Lung (tissue), 12 donors: ENCODE results near the gene MCM5. TPM values are rescaled to one million over a fixed set of nuclear protein-coding genes. Genes with fewer than 3 reads are reported as not detected.
"Not testable (repeated sequence)": the region's sequence is repeated elsewhere in the genome, so short reads cannot be mapped to it uniquely, and the experiment has no call there.

Experiments used
- ATAC-seq: fragments of 200-7000 bp; cut with Tn5 transposase; one replicate; pipeline ENCODE4 v1.9.1; 2020; ENCODE audit warnings: moderate number of reproducible peaks; ENCODE audit not compliant: insufficient read depth, low FRiP score
- DNase-seq, 3 donors: peaks; one replicate each; pipeline ENCODE4 v3.0.0-alpha.2; 2013 to 2017
- H3K27ac ChIP-seq, 2 donors: one replicate each; pipeline ENCODE4 v1.5.1; 2013; ENCODE audit warnings: mild to moderate bottlenecking in 2 of 2, moderate library complexity in 2 of 2, control low read depth in 1 of 2, inconsistent platforms in 1 of 2, low read depth in 1 of 2, low read length in 1 of 2
- H3K27me3 ChIP-seq, 3 donors: one replicate each; pipeline ENCODE4 v1.5.1; 2013; ENCODE audit warnings: low read length in 2 of 3; ENCODE audit not compliant: control insufficient read depth in 3 of 3, insufficient read depth in 3 of 3
- H3K36me3 ChIP-seq, 4 donors: one replicate each; pipeline ENCODE4 v1.5.1; 2013; ENCODE audit warnings: low read length in 4 of 4, mild to moderate bottlenecking in 1 of 4, moderate library complexity in 1 of 4; ENCODE audit not compliant: control insufficient read depth in 4 of 4, insufficient read depth in 4 of 4
- H3K4me1 ChIP-seq, 5 donors: one replicate each; pipeline ENCODE4 v1.5.1; 2013; ENCODE audit warnings: low read length in 5 of 5, mild to moderate bottlenecking in 2 of 5, moderate library complexity in 1 of 5; ENCODE audit not compliant: control insufficient read depth in 5 of 5, insufficient read depth in 5 of 5
- H3K4me3 ChIP-seq: one replicate; pipeline ENCODE4 v1.5.1; 2013; ENCODE audit warnings: mild to moderate bottlenecking, control low read depth, moderate library complexity
- H3K9ac ChIP-seq, 2 donors: one replicate each; pipeline ENCODE4 v1.5.1; 2013; ENCODE audit warnings: low read length in 2 of 2, control low read depth in 1 of 2; ENCODE audit not compliant: insufficient read depth in 1 of 2
- H3K9me3 ChIP-seq, 4 donors: one replicate each; pipeline ENCODE4 v1.5.1; 2013; ENCODE audit warnings: low read length in 3 of 4, mild to moderate bottlenecking in 1 of 4, moderate library complexity in 1 of 4; ENCODE audit not compliant: control insufficient read depth in 4 of 4, insufficient read depth in 3 of 4
- WGBS, 2 donors: extraction: QIAGEN DNeasy Blood & Tissue Kit; methylation state at CpG; one replicate each; pipeline ENCODE4 v1.1.7; 2013; 5-methylcytosine and 5-hydroxymethylcytosine counted together
- polyA plus RNA-seq, 2 donors: library from polyadenylated mRNA; stranded (reverse); fragments of 200-250 nt; gene quantifications; one replicate each; pipeline ENCODE4 v1.2.1, GENCODE V29; 2013
- total RNA-seq, 2 donors: library from RNA; depleted of rRNA in 1 of 2; stranded (reverse); fragments of >200 nt in 1 of 2; gene quantifications; one replicate each; pipeline ENCODE4 v1.2.1, GENCODE V29; 2014 to 2021
- TF ChIP-seq, protein P1 (sequence below): IDR thresholded peaks from 2 replicates; pipeline ENCODE4 v1.5.1; 2012; ENCODE audit warnings: mild to moderate bottlenecking; ENCODE audit errors: control extremely low read depth, extremely low read depth
- donor health status: control.
- donor health status: control.
- donor health status: Bipolar disorder and iron deficiency.
- donor health status: healthy.
- donor health status: DM: yes; HTN: yes; CAD: no.

The MCM5 gene
- total and polyA plus RNA-seq, 4 donors = 17.6 to 43.1 (median 25.9) TPM

DNA sequence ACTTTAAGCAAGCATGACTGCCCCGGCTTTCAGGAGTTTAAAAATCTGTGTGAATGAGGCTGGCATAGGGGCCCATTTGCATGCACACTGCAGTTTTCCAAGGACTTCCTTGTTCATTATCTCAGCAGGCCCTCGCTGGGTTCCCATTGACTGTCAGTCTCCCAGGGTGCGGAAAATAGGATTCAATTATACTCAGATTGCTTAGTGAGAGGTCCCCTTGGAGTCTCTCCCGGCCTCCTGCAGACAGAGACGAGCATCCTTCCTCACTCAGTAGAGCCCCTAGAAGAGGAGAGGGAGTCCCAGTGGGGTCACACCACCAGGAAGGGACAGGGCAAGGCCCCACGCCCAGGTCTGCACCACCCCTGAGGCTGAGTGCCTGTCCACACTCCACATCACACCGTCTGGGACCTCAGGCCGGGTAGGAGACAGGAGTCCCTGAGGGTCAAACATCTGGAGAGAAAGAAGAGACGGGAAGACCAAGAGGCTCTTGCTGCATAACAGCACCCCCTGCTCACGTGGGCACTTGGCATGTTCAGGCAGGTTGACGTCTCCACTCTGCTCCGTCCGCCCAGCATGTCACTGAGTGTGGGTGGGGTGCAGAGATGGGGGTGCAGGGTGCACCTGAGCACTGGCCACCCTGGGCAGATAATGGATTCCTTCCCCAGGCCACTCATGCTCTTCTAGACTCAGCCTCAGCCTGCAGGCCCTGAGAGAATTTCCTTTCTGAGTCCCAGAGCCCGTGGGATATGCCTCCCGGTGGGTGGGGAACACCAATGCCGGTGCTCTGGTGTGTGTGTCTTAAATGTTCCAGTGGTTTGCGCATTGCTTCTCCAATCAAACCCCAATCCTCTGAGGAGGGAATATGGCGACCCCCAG lies 58.8 kb downstream of the MCM5 start:
- ATAC-seq (no peak), DNase-seq (no peak)
- H3K9me3 ChIP-seq = no peaks in the 10 kb centered on the region
- H3K4me3 ChIP-seq = no peak overlapping the region
- no peaks in the 10 kb centered on the region for H3K36me3 ChIP-seq
- WGBS, 2 donors = 84 to 89% methylated on average over 18 of the region's 18 CpGs
- TF ChIP-seq, protein P1, sequence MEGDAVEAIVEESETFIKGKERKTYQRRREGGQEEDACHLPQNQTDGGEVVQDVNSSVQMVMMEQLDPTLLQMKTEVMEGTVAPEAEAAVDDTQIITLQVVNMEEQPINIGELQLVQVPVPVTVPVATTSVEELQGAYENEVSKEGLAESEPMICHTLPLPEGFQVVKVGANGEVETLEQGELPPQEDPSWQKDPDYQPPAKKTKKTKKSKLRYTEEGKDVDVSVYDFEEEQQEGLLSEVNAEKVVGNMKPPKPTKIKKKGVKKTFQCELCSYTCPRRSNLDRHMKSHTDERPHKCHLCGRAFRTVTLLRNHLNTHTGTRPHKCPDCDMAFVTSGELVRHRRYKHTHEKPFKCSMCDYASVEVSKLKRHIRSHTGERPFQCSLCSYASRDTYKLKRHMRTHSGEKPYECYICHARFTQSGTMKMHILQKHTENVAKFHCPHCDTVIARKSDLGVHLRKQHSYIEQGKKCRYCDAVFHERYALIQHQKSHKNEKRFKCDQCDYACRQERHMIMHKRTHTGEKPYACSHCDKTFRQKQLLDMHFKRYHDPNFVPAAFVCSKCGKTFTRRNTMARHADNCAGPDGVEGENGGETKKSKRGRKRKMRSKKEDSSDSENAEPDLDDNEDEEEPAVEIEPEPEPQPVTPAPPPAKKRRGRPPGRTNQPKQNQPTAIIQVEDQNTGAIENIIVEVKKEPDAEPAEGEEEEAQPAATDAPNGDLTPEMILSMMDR = no peak
- peaks cover 0 to 3% (median 0%) of the 10 kb centered on the region in 5 donors for H3K4me1 ChIP-seq
- H3K27ac ChIP-seq = no peak overlapping the region
- no peaks in the 10 kb centered on the region for H3K27me3 ChIP-seq
- no peak overlapping the region for H3K9ac ChIP-seq

- Histone ChIP-seq H3K36me3 (no peaks in the 10 kb centered on the region), H3K4me3 (no peak overlapping the region), H3K9ac (no peak overlapping the region), H3K4me1 (no peaks in the 10 kb centered on the region), H3K27ac (no peak overlapping the region), H3K9me3 (no peaks in the 10 kb centered on the region), H3K27me3 (no peaks in the 10 kb centered on the region)
- WGBS, 2 donors = 93 to 96% methylated on average over 14 of the region's 14 CpGs
- TF ChIP-seq, protein P1 = no peak
- no peak for DNase-seq
- no peak for ATAC-seq
Observed at GRCh38 chr22:35459423-35459894, 59.5 kb downstream of the MCM5 start.

GRCh38 chr22:35459976-35460375 lies 60.0 kb downstream of the MCM5 start:
- H3K36me3 ChIP-seq, H3K4me1 ChIP-seq, DNase-seq, H3K9me3 ChIP-seq, H3K27me3 ChIP-seq, H3K4me3 ChIP-seq, ATAC-seq, H3K27ac ChIP-seq, H3K9ac ChIP-seq: not testable (repeated sequence)
- 91 to 95% methylated on average over 10 of the region's 10 CpGs for WGBS, 2 donors

- Histone ChIP-seq H3K36me3 (no peaks in the 10 kb centered on the region), H3K9ac (no peak overlapping the region), H3K4me3 (no peak overlapping the region), H3K4me1 (no peaks in the 10 kb centered on the region), H3K27me3 (no peaks in the 10 kb centered on the region), H3K9me3 (no peaks in the 10 kb centered on the region), H3K27ac (no peak overlapping the region)
- WGBS, 2 donors = 45 to 70% methylated on average over 8 of the region's 8 CpGs
- TF ChIP-seq, protein P1 = no peak
- no peak for DNase-seq
- no peak for ATAC-seq
Observed at GRCh38 chr22:35460688-35461087, 60.7 kb downstream of the MCM5 start.
